Activated T-cell treated with anti-CD3 and anti-CD28 coated beads for 24 hours (primary cell): Measurements from ENCODE around the gene TRPT1.

Experiments
- DNase-seq: peaks from one replicate; pipeline ENCODE4 v3.0.0-alpha.2; 2020; ENCODE audit warnings: low read depth

TRPT1 gene

DNA sequence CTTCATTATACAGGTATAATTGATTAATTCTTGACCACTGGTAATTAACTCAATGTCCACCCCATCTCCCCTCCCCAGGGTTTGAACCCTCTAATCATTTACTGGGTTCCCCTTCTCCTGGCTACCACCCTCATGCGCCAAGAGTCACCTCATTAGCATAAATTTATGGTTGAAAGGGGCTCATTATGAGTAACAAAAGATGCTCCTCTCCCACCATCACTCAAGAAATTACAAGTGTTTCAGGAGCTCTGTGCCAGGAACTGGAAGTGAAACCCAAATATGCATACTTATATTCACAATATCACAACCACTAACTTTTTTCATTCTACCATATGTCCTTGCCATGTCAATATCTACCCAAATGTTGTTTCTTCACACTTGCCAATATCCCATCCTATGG lies 47.8 kb downstream of the TRPT1 start:
- DNase-seq, result no peak

DNA sequence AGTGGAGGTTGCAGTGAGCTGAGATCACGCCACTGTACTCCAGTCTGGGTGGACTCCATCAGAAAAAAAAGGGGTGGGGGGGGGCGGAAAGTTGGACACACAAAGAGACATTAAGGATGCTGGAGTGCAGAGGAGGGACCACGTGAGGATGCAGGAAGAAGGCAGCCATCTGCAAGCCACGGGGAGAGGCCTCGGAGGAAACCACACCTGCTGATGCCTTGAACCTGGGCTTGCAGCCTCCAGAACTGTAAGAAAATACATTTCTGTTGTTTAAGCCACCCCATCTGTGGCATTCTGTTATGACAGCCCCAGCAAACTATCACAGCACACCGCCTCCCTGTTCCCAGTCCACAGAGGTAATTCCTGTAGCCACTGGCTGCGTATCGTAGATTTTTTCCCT lies 49.2 kb downstream of the TRPT1 start:
- no peak for DNase-seq
